GM12872 (cell line): Measurements from ENCODE around the gene CADM2.

Experiments
- TF ChIP-seq, protein P1 (sequence below): IDR thresholded peaks from 3 replicates; pipeline ENCODE4 v1.5.1; 2011; ENCODE audit warnings: low read depth, mild to moderate bottlenecking, low read length, moderate library complexity; ENCODE audit not compliant: insufficient read depth

The CADM2 gene

DNA sequence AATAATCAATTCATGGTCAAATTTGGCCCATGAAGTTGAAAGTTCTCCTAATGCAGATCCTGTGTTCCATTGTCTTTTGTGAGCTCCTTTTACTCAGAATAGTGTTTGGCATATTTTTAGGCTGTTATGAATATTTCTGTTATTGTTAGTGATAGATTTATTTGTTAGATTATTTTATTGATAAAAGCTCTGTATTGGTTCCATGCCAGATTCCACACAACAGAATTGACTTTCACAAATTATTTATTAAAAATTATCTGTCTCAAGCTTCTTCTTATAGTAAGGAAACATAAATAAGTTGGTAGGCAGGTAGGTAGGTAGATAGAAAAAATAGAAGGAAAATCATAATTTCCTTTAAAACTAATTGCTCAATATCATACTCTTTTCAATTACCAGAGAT lies 557.4 kb downstream of the CADM2 start:
- TF ChIP-seq, protein P1, sequence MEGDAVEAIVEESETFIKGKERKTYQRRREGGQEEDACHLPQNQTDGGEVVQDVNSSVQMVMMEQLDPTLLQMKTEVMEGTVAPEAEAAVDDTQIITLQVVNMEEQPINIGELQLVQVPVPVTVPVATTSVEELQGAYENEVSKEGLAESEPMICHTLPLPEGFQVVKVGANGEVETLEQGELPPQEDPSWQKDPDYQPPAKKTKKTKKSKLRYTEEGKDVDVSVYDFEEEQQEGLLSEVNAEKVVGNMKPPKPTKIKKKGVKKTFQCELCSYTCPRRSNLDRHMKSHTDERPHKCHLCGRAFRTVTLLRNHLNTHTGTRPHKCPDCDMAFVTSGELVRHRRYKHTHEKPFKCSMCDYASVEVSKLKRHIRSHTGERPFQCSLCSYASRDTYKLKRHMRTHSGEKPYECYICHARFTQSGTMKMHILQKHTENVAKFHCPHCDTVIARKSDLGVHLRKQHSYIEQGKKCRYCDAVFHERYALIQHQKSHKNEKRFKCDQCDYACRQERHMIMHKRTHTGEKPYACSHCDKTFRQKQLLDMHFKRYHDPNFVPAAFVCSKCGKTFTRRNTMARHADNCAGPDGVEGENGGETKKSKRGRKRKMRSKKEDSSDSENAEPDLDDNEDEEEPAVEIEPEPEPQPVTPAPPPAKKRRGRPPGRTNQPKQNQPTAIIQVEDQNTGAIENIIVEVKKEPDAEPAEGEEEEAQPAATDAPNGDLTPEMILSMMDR, result no peak

DNA sequence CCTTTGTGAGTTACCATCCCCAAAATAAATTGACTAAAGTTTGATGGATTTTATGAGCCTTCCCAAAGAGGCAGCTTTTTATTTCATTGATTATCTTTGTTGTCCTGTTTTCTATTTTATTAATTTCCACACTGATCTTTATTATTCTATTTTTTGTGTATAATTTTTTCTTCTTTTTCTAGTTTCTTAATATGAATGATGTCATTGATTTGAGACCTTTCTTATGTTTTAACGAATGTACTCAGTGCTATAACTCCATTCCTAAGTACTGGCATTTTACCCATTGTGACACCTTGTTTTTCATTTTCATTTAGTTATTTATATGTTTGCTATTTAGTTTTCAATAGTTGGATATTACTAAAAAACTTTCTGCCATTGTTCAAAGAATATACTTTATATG lies 565.3 kb downstream of the CADM2 start:
- TF ChIP-seq, protein P1, result no peak

DNA sequence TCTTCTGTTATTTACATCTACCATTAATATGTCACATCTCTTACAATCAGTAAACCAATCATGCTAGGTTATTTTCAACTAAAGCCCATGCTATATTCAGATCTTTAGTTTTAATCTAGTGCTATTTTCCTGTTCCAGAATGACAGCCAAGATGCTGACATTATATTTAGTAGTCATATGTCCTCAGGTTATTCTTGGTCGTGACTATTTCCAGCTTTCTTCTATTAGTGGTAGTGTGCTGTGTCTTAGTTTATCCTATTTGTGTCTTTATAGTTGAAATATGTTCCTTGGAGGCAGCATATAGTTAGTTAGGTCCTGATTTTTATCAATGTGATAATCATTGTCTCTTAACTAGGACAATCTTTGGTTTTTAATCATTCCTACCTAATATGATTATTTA lies 566.5 kb downstream of the CADM2 start:
- TF ChIP-seq, protein P1, result no peak

DNA sequence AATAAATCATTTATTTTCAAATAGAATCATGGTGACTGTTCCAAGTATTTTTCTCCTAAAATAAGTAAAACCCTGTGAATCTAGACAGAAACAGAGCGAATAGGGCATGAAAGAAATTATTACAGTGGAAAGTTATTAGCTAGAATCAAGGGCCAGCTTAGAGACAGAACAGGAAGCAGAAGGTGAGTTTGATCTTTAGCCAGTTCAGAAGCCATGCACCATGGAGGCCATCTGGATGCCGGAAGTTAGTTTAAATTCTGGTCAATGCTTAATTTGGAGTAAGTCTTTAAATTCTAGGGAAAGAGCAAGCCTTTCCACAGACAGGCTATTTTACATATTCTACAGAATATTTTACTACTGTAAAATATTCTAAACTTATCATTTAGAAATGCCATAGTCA lies 574.8 kb downstream of the CADM2 start:
- TF ChIP-seq, protein P1, result no peak

DNA sequence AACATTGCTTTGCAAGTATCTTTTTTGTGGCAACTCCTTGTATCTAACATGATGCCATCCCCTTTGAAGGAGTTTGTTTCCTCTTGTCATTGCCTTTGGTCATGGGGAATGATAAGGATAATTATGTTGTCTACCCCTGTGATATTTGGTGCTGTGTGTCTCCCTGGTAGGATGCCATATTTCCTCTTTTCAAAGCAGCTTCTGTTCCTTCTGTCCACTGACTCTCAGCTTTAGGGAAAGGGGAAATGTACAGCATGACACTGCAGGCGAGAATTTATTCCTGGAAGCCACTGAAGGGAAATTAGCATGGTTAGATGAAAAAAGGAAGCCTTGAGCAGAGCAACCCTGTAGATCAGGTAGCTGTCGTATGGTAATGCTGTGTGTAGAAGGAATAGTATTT lies 576.7 kb downstream of the CADM2 start:
- TF ChIP-seq, protein P1, result no peak

DNA sequence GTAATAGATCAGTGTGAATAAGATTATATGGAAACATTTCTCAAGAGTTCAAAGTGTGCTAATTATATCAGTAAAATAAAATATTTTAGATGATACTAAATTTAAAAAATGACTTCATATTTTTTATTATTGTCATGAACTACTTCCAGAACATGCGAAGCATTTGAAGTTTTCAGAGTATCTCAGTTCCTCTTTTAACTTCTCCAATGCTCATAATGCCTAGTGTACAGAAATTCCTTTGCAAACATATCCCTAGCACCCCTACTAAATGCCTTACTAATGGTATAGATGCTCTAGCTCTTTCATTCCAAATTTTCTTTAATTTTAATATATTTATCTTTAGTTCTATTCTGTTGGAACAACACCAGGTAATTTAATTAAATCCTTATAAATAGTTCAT lies 580.4 kb downstream of the CADM2 start:
- TF ChIP-seq, protein P1, result no peak

DNA sequence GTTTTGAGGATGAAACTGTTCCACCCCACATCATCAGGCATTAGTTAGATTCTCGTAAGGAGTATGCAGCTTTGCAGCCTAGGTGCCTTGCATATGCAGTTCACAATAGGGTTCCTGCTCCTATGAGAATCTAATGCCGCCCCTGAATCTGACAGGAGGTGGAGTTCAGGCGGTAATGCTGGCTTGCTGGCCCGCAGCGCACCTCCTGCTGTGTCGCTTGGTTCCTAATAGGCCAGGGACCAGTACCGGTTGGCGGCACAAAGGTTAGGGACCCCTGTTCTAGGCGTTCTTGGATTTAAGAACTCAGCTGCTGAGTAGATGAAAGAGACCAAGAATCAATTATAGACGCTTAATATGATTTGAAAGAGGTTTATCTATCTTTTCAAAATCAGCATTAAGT lies 595.4 kb downstream of the CADM2 start:
- TF ChIP-seq, protein P1, result no peak

DNA sequence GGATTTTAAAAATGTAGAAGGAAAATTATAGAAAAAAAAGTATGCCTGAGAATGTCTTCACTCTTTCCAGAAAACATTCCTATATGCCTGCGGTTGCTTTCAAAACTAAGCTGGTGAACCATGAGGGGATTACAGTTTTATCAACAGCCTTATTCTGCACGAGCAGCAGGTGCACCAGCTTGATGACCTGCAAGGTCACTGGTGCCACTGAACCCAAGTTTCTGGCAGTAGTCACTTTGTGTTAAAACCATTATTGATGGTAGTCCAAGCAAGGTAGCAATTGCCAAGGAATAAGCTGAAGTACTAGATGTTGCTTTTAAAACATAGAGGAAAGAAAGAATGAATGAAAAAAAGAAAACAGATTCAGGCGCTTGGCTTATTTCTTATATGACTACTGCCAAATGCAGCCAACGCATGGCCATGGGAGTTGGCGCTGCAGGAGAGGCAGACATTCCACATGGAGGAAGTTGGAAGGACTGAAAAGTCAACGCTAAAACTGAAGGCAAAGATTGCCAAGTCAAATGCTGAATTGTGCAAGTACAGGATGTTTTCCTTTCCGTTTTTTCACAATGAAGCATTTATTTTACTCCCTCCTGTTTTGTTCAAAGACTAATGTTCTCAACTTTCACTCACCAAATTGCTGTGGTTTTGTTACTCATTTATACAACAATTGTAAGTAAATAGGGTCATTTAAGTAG lies 601.4 kb downstream of the CADM2 start:
- TF ChIP-seq, protein P1, result no peak
